Fibroblast of the aortic adventitia (primary cell): ENCODE results near the gene NTN5. TPM values are rescaled to one million over a fixed set of nuclear protein-coding genes. Genes with fewer than 3 reads are reported as not detected.

ENCODE experiments used
- DNase-seq: peaks from one replicate; pipeline ENCODE4 v3.0.0-alpha.2; 2010; ENCODE audit warnings: low read depth
- H3K4me3 ChIP-seq: 2 replicates; pipeline ENCODE4 v1.5.1; 2011; ENCODE audit warnings: low read depth, mild to moderate bottlenecking, control low read depth, low read length, moderate library complexity
- CTCF ChIP-seq: IDR thresholded peaks from 2 replicates; pipeline ENCODE4 v1.5.1; 2011; ENCODE audit warnings: mild to moderate bottlenecking, low read length, control low read depth, inconsistent platforms; ENCODE audit not compliant: insufficient read depth
- total RNA-seq: library from RNA; depleted of rRNA; stranded (reverse); fragments of >200 nt; gene quantifications from 2 replicates; pipeline ENCODE4 v1.2.3, GENCODE V29; 2012; ENCODE audit warnings: low replicate concordance

Gene NTN5
- total RNA-seq, 1 donor, result 0.09 TPM

GRCh38 chr19:48674921-48675824, 2.4 kb upstream of the NTN5 start:
- no peak overlapping the region for H3K4me3 ChIP-seq
- DNase-seq, result peak; percentile 84
- peak; percentile 90 for TF ChIP-seq CTCF

DNA sequence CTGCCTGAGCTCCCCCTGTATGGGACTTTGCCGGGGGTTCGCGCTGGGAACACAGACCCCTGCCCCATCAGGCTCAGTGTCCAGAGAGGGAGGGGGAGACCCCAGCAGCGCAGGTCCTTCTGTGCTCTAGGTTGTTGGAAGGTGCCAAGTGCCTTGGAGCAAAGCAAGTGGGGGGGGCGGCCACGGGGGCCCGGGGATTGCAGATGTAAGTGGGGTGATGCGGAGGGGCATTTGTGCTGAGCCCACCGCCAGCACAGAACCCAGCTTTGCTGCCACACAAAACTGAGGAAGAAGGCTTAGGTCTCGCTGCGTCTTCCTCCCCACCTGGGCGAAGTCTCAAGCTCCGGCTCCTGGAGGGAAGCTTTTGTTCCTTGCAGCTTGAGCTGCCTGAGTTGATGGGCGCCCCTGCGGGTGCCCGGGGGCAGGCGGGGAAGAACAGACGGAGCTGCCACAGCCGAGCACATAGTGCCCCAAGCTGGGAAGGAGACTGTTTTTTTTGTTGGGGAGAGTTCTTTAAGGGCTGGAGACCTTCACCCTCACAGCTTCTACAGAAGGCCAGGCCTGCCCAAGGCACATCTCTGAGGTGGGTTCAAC, 1.5 kb upstream of the NTN5 start:
- H3K4me3 ChIP-seq, result no peak overlapping the region
- no peak for TF ChIP-seq CTCF
- DNase-seq, result no peak

DNA sequence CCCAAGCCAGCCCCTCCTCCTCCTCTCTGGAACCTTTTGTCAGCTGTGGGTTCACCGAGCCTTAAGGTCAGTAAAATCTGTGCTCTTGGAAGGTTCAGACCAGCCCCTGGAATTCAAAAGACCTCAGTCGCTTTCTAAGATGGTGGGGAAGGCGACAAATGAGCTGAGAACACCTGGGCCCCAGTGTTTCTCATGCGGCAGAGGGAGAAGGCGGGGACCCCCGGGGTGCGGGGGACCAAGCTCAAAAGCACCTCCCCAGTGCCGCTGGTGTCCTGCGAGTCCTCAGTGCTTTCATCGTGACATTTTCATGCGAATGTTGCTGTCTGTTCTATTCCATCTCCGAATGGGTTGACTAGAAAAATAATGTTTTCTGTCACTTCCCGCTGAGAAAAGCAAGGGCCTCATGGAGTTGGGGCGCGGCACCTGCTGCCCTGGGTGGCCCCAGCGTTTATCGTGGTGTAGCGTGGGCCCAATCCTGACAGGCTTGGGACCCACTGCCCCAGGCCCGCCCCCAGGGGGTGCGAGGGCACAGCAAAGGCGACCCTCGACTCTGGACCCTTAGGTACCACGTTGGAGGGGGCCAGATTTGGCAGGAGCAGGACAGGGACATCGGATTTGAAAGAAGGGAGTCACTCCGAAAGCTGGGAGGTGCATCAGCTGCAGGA, 751 bp upstream of the NTN5 start:
- H3K4me3 ChIP-seq, result no peak overlapping the region
- no peak for DNase-seq
- TF ChIP-seq CTCF, result no peak

DNA sequence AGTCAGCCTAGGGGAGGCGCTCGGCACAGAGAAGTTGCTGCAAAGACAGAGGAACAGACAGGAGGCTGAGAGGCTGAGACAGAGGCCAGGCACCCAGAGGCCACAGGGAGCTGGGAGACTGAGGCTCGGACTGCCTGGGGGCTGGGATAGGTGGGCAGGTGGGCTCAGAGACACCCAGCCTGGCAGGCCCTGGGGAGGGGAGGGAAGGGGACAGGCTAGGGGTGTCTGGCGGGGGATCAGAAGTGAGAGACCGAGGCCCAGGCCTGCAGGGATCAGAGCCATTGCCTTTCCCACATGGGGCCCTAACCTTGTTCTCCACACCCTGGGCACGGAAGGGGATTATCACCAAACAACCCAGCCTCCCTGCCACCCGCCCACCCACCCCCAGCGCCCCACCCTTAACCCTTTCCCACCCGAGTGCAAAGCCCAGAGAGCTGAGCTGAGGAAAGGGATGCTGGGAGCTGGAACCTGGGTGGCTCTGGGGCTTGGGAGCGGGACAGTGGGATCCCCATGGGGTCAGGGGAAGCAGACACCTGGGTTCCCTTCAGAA, 1.3 kb downstream of the NTN5 start:
- H3K4me3 ChIP-seq, result no peak overlapping the region
- no peak for DNase-seq
- TF ChIP-seq CTCF, result no peak

- TF ChIP-seq CTCF, result no peak
- DNase-seq, result no peak
- H3K4me3 ChIP-seq, result no peak overlapping the region
Measured at GRCh38 chr19:48670699-48671445, 1.9 kb downstream of the NTN5 start.
